Liver (tissue), 9 donors: ENCODE data around the gene CD300LD. TPM values are rescaled to one million over a fixed set of nuclear protein-coding genes. Genes with fewer than 3 reads are reported as not detected.
"Not testable (repeated sequence)": the region's sequence is repeated elsewhere in the genome, so short reads cannot be mapped to it uniquely, and the experiment has no call there.

Source experiments
- DNase-seq: peaks from one replicate; pipeline ENCODE4 v3.0.0-alpha.2; 2017; ENCODE audit warnings: low spot score
- H3K27ac ChIP-seq, 2 donors: one replicate each; pipeline ENCODE4 v1.7.0; 2013; ENCODE audit warnings: inconsistent platforms in 2 of 2, low read length in 2 of 2, control low read depth in 1 of 2, low read depth in 1 of 2, mild to moderate bottlenecking in 1 of 2
- H3K27me3 ChIP-seq, 4 donors: one replicate each; pipeline versions ENCODE4 v1.6.1 to v1.7.0; 2013; ENCODE audit warnings: low read length in 3 of 4, inconsistent platforms in 1 of 4, mild to moderate bottlenecking in 1 of 4, moderate library complexity in 1 of 4; ENCODE audit not compliant: control insufficient read depth in 4 of 4, insufficient read depth in 4 of 4
- H3K36me3 ChIP-seq, 4 donors: one replicate each; pipeline versions ENCODE4 v1.6.1 to v1.7.0; 2013; ENCODE audit warnings: low read length in 3 of 4, mild to moderate bottlenecking in 3 of 4, low read depth in 1 of 4, moderate library complexity in 1 of 4; ENCODE audit not compliant: control insufficient read depth in 4 of 4, insufficient read depth in 3 of 4
- H3K4me1 ChIP-seq, 4 donors: one replicate each; pipeline versions ENCODE4 v1.6.1 to v1.7.0; 2013; ENCODE audit warnings: low read length in 3 of 4, mild to moderate bottlenecking in 3 of 4, moderate library complexity in 1 of 4; ENCODE audit not compliant: control insufficient read depth in 4 of 4, insufficient read depth in 4 of 4
- H3K4me3 ChIP-seq, 3 donors: one replicate each; pipeline versions ENCODE4 v1.6.1 to v1.7.0; 2013; ENCODE audit warnings: low read length in 3 of 3, control low read depth in 1 of 3, low read depth in 1 of 3, mild to moderate bottlenecking in 1 of 3
- H3K9ac ChIP-seq, 2 donors: one replicate each; pipeline ENCODE4 v1.7.0; 2013; ENCODE audit warnings: low read length in 2 of 2, mild to moderate bottlenecking in 2 of 2, moderate library complexity in 2 of 2, control low read depth in 1 of 2, low read depth in 1 of 2
- H3K9me3 ChIP-seq, 4 donors: one replicate each; pipeline versions ENCODE4 v1.6.1 to v1.7.0; 2013; ENCODE audit warnings: low read length in 3 of 4; ENCODE audit not compliant: control insufficient read depth in 4 of 4
- ATF3 ChIP-seq: IDR thresholded peaks from 2 replicates; pipeline ENCODE4 v1.6.1; 2016; ENCODE audit warnings: antibody characterized with exemption
- EGR1 ChIP-seq, 2 donors: IDR thresholded peaks; 2 replicates each; pipeline ENCODE4 v1.6.1; 2016 to 2018; ENCODE audit warnings: antibody characterized with exemption in 2 of 2, low read depth in 2 of 2
- FOXA1 ChIP-seq: IDR thresholded peaks from 2 replicates; pipeline ENCODE4 v1.6.1; 2016; ENCODE audit warnings: antibody characterized with exemption
- FOXA2 ChIP-seq: IDR thresholded peaks from 2 replicates; pipeline ENCODE4 v1.6.1; 2016; ENCODE audit warnings: antibody characterized with exemption
- GABPA ChIP-seq, 2 donors: IDR thresholded peaks in 1 of 2; conservative IDR thresholded peaks in 1 of 2; 2 replicates each; pipeline ENCODE4 v1.6.1; 2016; ENCODE audit warnings: antibody characterized with exemption in 2 of 2, mild to moderate bottlenecking in 1 of 2, moderate library complexity in 1 of 2
- HNF4A ChIP-seq, 2 donors: conservative IDR thresholded peaks; 2 replicates each; pipeline ENCODE4 v1.6.1; 2016; ENCODE audit warnings: antibody characterized with exemption in 2 of 2, mild to moderate bottlenecking in 2 of 2
- HNF4G ChIP-seq: IDR thresholded peaks from 2 replicates; pipeline ENCODE4 v1.6.1; 2016; ENCODE audit warnings: antibody characterized with exemption
- JUND ChIP-seq, 2 donors: IDR thresholded peaks; 2 replicates each; pipeline ENCODE4 v1.6.1; 2016; ENCODE audit warnings: antibody characterized with exemption in 2 of 2
- MAX ChIP-seq: IDR thresholded peaks from 2 replicates; pipeline ENCODE4 v1.6.1; 2016; ENCODE audit warnings: antibody characterized with exemption
- NR2F2 ChIP-seq: IDR thresholded peaks from 2 replicates; pipeline ENCODE4 v1.6.1; 2016; ENCODE audit warnings: antibody characterized with exemption
- RAD21 ChIP-seq, 2 donors: IDR thresholded peaks; 2 replicates each; pipeline ENCODE4 v1.6.1; 2016; ENCODE audit warnings: antibody characterized with exemption in 2 of 2, mild to moderate bottlenecking in 2 of 2
- REST ChIP-seq: IDR thresholded peaks from 2 replicates; pipeline ENCODE4 v1.6.1; 2016; ENCODE audit warnings: antibody characterized with exemption, mild to moderate bottlenecking
- RXRA ChIP-seq, 2 donors: IDR thresholded peaks; 2 replicates each; pipeline ENCODE4 v1.6.1; 2017 to 2018; ENCODE audit warnings: antibody characterized with exemption in 2 of 2, mild to moderate bottlenecking in 1 of 2
- SP1 ChIP-seq: IDR thresholded peaks from 2 replicates; pipeline ENCODE4 v1.6.1; 2018; ENCODE audit warnings: antibody characterized with exemption, mild to moderate bottlenecking
- TAF1 ChIP-seq: conservative IDR thresholded peaks from 2 replicates; pipeline ENCODE4 v1.6.1; 2016; ENCODE audit warnings: antibody characterized with exemption, mild to moderate bottlenecking
- YY1 ChIP-seq: IDR thresholded peaks from 2 replicates; pipeline ENCODE4 v1.6.1; 2016; ENCODE audit warnings: antibody characterized with exemption, mild to moderate bottlenecking
- ZBTB33 ChIP-seq: IDR thresholded peaks from 2 replicates; pipeline ENCODE4 v1.6.1; 2016; ENCODE audit warnings: antibody characterized with exemption
- WGBS: extraction: QIAGEN DNeasy Blood & Tissue Kit; methylation state at CpG from one replicate; pipeline ENCODE4 v1.1.7; 2013; 5-methylcytosine and 5-hydroxymethylcytosine counted together
- polyA plus RNA-seq, 2 donors: library from polyadenylated mRNA; stranded (reverse) in 1 of 2; unstranded in 1 of 2; fragments of 200-250 nt in 1 of 2; fragments of >200 nt in 1 of 2; fragmentation: Nextera tagmentation in 1 of 2; extraction: Ambion mirVana in 1 of 2; gene quantifications; one replicate each; pipeline versions ENCODE4 v1.2.1 to v1.2.3, GENCODE V29; 2013 to 2015
- total RNA-seq, 2 donors: library from RNA; depleted of rRNA; stranded (reverse); fragments of >200 nt; gene quantifications; one replicate each; pipeline ENCODE4 v1.2.3, GENCODE V29; 2014
- donor health status: healthy.
- donor health status: healthy.
- donor health status: healthy.
- donor health status: healthy.
- donor health status: healthy.

The CD300LD gene
- total and polyA plus RNA-seq, 4 donors = 0.08 TPM; not detected in 3

GRCh38 chr17:74578979-74579378 lies 13.1 kb downstream of the CD300LD start:
- TF ChIP-seq TAF1 = no peak
- TF ChIP-seq ZBTB33 = no peak
- no peak for TF ChIP-seq ATF3
- no peak for TF ChIP-seq SP1
- TF ChIP-seq EGR1 (IDR thresholded peaks at IDR 0.05; ENCODE audit: low read depth in 2 of 2) = no peak
- no peak for TF ChIP-seq HNF4A (conservative IDR thresholded peaks at IDR 0.05)
- TF ChIP-seq FOXA2 = no peak
- no peak for TF ChIP-seq MAX
- TF ChIP-seq NR2F2 = no peak
- no peak overlapping the region for H3K27ac ChIP-seq
- no peaks in the 10 kb centered on the region for H3K36me3 ChIP-seq
- DNase-seq = no peak
- H3K4me3 ChIP-seq = no peak overlapping the region
- WGBS = 80% methylated on average over 9 of the region's 9 CpGs
- H3K27me3 ChIP-seq = peaks cover 0 to 5% (median 0%) of the 10 kb centered on the region in 4 donors
- peaks cover 0 to 2% (median 0%) of the 10 kb centered on the region in 4 donors for H3K9me3 ChIP-seq
- no peaks in the 10 kb centered on the region for H3K4me1 ChIP-seq
- no peak overlapping the region for H3K9ac ChIP-seq

GRCh38 chr17:74574489-74575142 lies 17.5 kb downstream of the CD300LD start:
- TF ChIP-seq TAF1 = no peak
- no peak for TF ChIP-seq RAD21 (IDR thresholded peaks at IDR 0.05)
- TF ChIP-seq JUND (IDR thresholded peaks at IDR 0.05) = no peak
- TF ChIP-seq REST = no peak
- no peak for TF ChIP-seq YY1
- no peak for TF ChIP-seq SP1
- no peak for TF ChIP-seq ATF3
- no peak for TF ChIP-seq RXRA (IDR thresholded peaks at IDR 0.05)
- no peak for TF ChIP-seq FOXA2
- TF ChIP-seq FOXA1 = no peak
- TF ChIP-seq HNF4A (conservative IDR thresholded peaks at IDR 0.05) = no peak
- no peak for TF ChIP-seq EGR1 (IDR thresholded peaks at IDR 0.05; ENCODE audit: low read depth in 2 of 2)
- no peak for TF ChIP-seq NR2F2
- TF ChIP-seq ZBTB33 = no peak
- TF ChIP-seq GABPA (IDR thresholded peaks at IDR 0.05 in 1 of 2, conservative IDR thresholded peaks at IDR 0.05 in 1 of 2) = no peak
- TF ChIP-seq MAX = no peak
- TF ChIP-seq HNF4G = no peak
- WGBS = 60% methylated on average over 5 of the region's 5 CpGs
- H3K9ac ChIP-seq = no peak overlapping the region
- no peaks in the 10 kb centered on the region for H3K9me3 ChIP-seq
- H3K4me3 ChIP-seq = no peak overlapping the region
- H3K36me3 ChIP-seq = no peaks in the 10 kb centered on the region
- H3K27ac ChIP-seq = no peak overlapping the region
- no peaks in the 10 kb centered on the region for H3K4me1 ChIP-seq
- peaks cover 0 to 5% (median 0%) of the 10 kb centered on the region in 4 donors for H3K27me3 ChIP-seq
- no peak for DNase-seq

GRCh38 chr17:74573635-74574034 lies 18.4 kb downstream of the CD300LD start:
- H3K27ac ChIP-seq = not testable (repeated sequence)

More at GRCh38 chr17:74573635-74574034, 18.4 kb downstream of the CD300LD start:
- DNase-seq, H3K27me3 ChIP-seq, H3K9ac ChIP-seq, H3K4me3 ChIP-seq, H3K4me1 ChIP-seq, H3K9me3 ChIP-seq, H3K36me3 ChIP-seq: not testable (repeated sequence)
